IMR-90 (cell line): ENCODE measurements around the gene COL9A3. TPM values are rescaled to one million over a fixed set of nuclear protein-coding genes. Genes with fewer than 3 reads are reported as not detected.

Source experiments
- ATAC-seq: fragments of 200-7000 bp; cut with Tn5 transposase; 2 replicates; pipeline ENCODE4 v1.9.1; 2020; ENCODE audit warnings: low read depth, mild to moderate bottlenecking, moderate library complexity
- BruUV-seq: library from RNA; stranded (reverse); fragments of 400-500 nt; replicated peaks from 2 replicates; lab custom pipeline; 2021; lab: Mats Ljungman, UMichigan
- CTCF ChIA-PET: fragments of 300-600 bp; formaldehyde crosslinking; extraction: SDS; loops from one replicate; lab custom pipeline; 2021; ENCODE audit warnings: antibody characterized with exemption; lab: Yijun Ruan, JAX
- POLR2A ChIA-PET: fragments of 300-600 bp; sonication (Branson Sonifier 250); formaldehyde crosslinking; loops from one replicate; lab custom pipeline; 2022; ENCODE audit warnings: antibody characterized with exemption; ENCODE audit not compliant: unreplicated experiment; lab: Charles Lee
- DNase-seq: peaks from one replicate; pipeline ENCODE4 v3.0.0; 2013
- H2AFZ ChIP-seq: replicated peaks from 2 replicates; pipeline ENCODE3; 2013; ENCODE audit warnings: low read length, mild to moderate bottlenecking; ENCODE audit not compliant: poor library complexity
- H2AK5ac ChIP-seq: 2 replicates; pipeline ENCODE4 v1.6.1; 2013; ENCODE audit warnings: low read depth, low read length, inconsistent platforms
- H2AK9ac ChIP-seq: replicated peaks from 2 replicates; pipeline ENCODE3; 2013; ENCODE audit warnings: mild to moderate bottlenecking, low read depth, low read length, moderate library complexity; ENCODE audit not compliant: poor library complexity
- H2BK120ac ChIP-seq: 2 replicates; pipeline ENCODE4 v1.6.1; 2013; ENCODE audit warnings: low read depth, low read length, inconsistent platforms
- H2BK15ac ChIP-seq: 3 replicates; pipeline ENCODE4 v1.6.1; 2013; ENCODE audit warnings: low read depth, low read length, inconsistent platforms
- H2BK20ac ChIP-seq: 2 replicates; pipeline ENCODE4 v1.6.1; 2013; ENCODE audit warnings: low read depth, mild to moderate bottlenecking, inconsistent platforms, low read length, moderate library complexity
- H2BK5ac ChIP-seq: 2 replicates; pipeline ENCODE4 v1.6.1; 2013; ENCODE audit warnings: mild to moderate bottlenecking, low read depth, low read length, inconsistent platforms; ENCODE audit not compliant: poor library complexity, severe bottlenecking
- H3K14ac ChIP-seq: replicated peaks from 2 replicates; pipeline ENCODE4 v1.6.1; 2013; ENCODE audit warnings: low read depth, low read length, inconsistent platforms
- H3K18ac ChIP-seq: 2 replicates; pipeline ENCODE4 v1.6.1; 2013; ENCODE audit warnings: low read depth, low read length, control low read depth
- H3K23ac ChIP-seq: 2 replicates; pipeline ENCODE4 v1.6.1; 2013; ENCODE audit warnings: low read depth, low read length, inconsistent platforms
- H3K27ac ChIP-seq: 2 replicates; pipeline ENCODE4 v1.5.1; 2013; ENCODE audit warnings: mild to moderate bottlenecking, control low read depth, low read length; ENCODE audit not compliant: insufficient read depth
- H3K27me3 ChIP-seq: 2 replicates; pipeline ENCODE4 v1.6.1; 2013; ENCODE audit warnings: low read length; ENCODE audit not compliant: control insufficient read depth, insufficient read depth
- H3K36me3 ChIP-seq: 2 replicates; pipeline ENCODE4 v1.6.1; 2013; ENCODE audit warnings: low read length, mixed read lengths; ENCODE audit not compliant: control insufficient read depth, insufficient read depth
- H3K4ac ChIP-seq: 2 replicates; pipeline ENCODE4 v1.6.1; 2013; ENCODE audit warnings: low read depth, low read length, inconsistent platforms
- H3K4me1 ChIP-seq: 2 replicates; pipeline ENCODE4 v1.6.1; 2013; ENCODE audit warnings: low read length, mixed read lengths; ENCODE audit not compliant: control insufficient read depth, insufficient read depth
- H3K4me2 ChIP-seq: 2 replicates; pipeline ENCODE4 v1.6.1; 2013; ENCODE audit warnings: low read depth, mild to moderate bottlenecking, control low read depth, low read length, moderate library complexity
- H3K4me3 ChIP-seq: 2 replicates; pipeline ENCODE4 v1.5.1; 2013; ENCODE audit warnings: low read depth, mild to moderate bottlenecking, control low read depth, low read length, moderate library complexity; ENCODE audit not compliant: insufficient read depth
- H3K56ac ChIP-seq: 2 replicates; pipeline ENCODE4 v1.6.1; 2013; ENCODE audit warnings: low read length, inconsistent platforms; ENCODE audit not compliant: insufficient read depth; ENCODE audit errors: extremely low read depth
- H3K79me1 ChIP-seq, 2 experiments: 2 replicates each; pipeline ENCODE4 v1.6.1; 2013; ENCODE audit warnings: low read length in 2 of 2, inconsistent platforms in 1 of 2, low read depth in 1 of 2
- H3K9ac ChIP-seq: 2 replicates; pipeline ENCODE4 v1.6.1; 2013; ENCODE audit warnings: low read depth, low read length, control low read depth
- H3K9me1 ChIP-seq: 2 replicates; pipeline ENCODE4 v1.6.1; 2013; ENCODE audit warnings: low read length, inconsistent platforms; ENCODE audit not compliant: insufficient read depth
- H3K9me3 ChIP-seq: 2 replicates; pipeline ENCODE4 v1.6.1; 2013; ENCODE audit warnings: low read length; ENCODE audit not compliant: control insufficient read depth, insufficient read depth
- H4K20me1 ChIP-seq: 2 replicates; pipeline ENCODE4 v1.6.1; 2013; ENCODE audit warnings: low read length, inconsistent platforms; ENCODE audit not compliant: insufficient read depth
- H4K5ac ChIP-seq: 2 replicates; pipeline ENCODE4 v1.6.1; 2013; ENCODE audit warnings: mild to moderate bottlenecking, low read depth, low read length, control low read depth
- H4K8ac ChIP-seq, 2 experiments: 2 replicates each; pipeline ENCODE4 v1.6.1; 2013; ENCODE audit warnings: low read depth in 2 of 2, low read length in 2 of 2, control low read depth in 1 of 2, inconsistent platforms in 1 of 2
- H4K91ac ChIP-seq: 2 replicates; pipeline ENCODE4 v1.6.1; 2013; ENCODE audit warnings: low read depth, low read length, inconsistent platforms; ENCODE audit not compliant: insufficient read depth
- BHLHE40 ChIP-seq: fragments of 150-350 bp; IDR thresholded peaks from 2 replicates; pipeline ENCODE4 v1.6.1; 2016; ENCODE audit warnings: mild to moderate bottlenecking, low read depth, low read length
- CHD1 ChIP-seq: IDR thresholded peaks from 2 replicates; pipeline ENCODE4 v1.6.1; 2012; ENCODE audit warnings: low read depth, low read length, improper control_type of control experiment
- FOS ChIP-seq: fragments of 150-350 bp; IDR thresholded peaks from 2 replicates; pipeline ENCODE4 v1.6.1; 2016; ENCODE audit warnings: low read depth, low read length
- RFX5 ChIP-seq: IDR thresholded peaks from 2 replicates; pipeline ENCODE4 v1.8.0; 2012; ENCODE audit warnings: low read depth, mild to moderate bottlenecking, low read length, moderate library complexity
- SMC3 ChIP-seq: fragments of 150-350 bp; IDR thresholded peaks from 2 replicates; pipeline ENCODE4 v1.6.1; 2016; ENCODE audit warnings: low read depth, mild to moderate bottlenecking, antibody characterized with exemption, low read length, moderate library complexity
- WGBS, 2 experiments: methylation state at CpG; one replicate each; pipeline versions ENCODE4 v1.1.5 to v1.1.7; 2013; ENCODE audit warnings: missing lambda C conversion rate in 2 of 2; ENCODE audit not compliant: insufficient read length in 1 of 2; ENCODE audit errors: extremely low coverage in 2 of 2; 5-methylcytosine and 5-hydroxymethylcytosine counted together
- dilution Hi-C: fragments of 300-500 bp; cut with HindIII; formaldehyde crosslinking; loops from one replicate; pipeline ENCODE4 v1.14.3; 2018; ENCODE audit warnings: low sequenced_read_pairs; ENCODE audit not compliant: unreplicated experiment
- in situ Hi-C: fragments of 300-500 bp; cut with MboI; formaldehyde crosslinking; loops from 3 replicates; pipeline ENCODE4 v1.14.3; 2019; ENCODE audit warnings: low sequenced_read_pairs, inconsistent platforms, mixed read lengths
- intact Hi-C: fragments of 100-400 bp; cut with micrococcal nuclease; formaldehyde crosslinking; loops from 2 replicates; pipeline ENCODE4 v1.10.0; 2022
- polyA plus RNA-seq, 3 experiments: library from polyadenylated mRNA; depleted of rRNA; stranded (reverse); fragments of >200 nt; gene quantifications; 2 replicates each; pipeline ENCODE4 v1.2.3, GENCODE V29; 2012; ENCODE audit warnings: low replicate concordance in 1 of 3
- total RNA-seq: library from RNA; depleted of rRNA; stranded (reverse); fragments of >200 nt; gene quantifications from 2 replicates; pipeline ENCODE4 v1.2.3, GENCODE V29; 2012
- TF ChIP-seq, protein P1 (sequence below): conservative IDR thresholded peaks from 2 replicates; pipeline ENCODE4 v1.5.1; 2012; ENCODE audit warnings: mild to moderate bottlenecking, low read depth, low read length, improper control_type of control experiment

Gene COL9A3
- total and polyA plus RNA-seq, 2 of the 4 experiments (the other 2 are of a cell fraction): 0.36 to 1.4 TPM

DNA sequence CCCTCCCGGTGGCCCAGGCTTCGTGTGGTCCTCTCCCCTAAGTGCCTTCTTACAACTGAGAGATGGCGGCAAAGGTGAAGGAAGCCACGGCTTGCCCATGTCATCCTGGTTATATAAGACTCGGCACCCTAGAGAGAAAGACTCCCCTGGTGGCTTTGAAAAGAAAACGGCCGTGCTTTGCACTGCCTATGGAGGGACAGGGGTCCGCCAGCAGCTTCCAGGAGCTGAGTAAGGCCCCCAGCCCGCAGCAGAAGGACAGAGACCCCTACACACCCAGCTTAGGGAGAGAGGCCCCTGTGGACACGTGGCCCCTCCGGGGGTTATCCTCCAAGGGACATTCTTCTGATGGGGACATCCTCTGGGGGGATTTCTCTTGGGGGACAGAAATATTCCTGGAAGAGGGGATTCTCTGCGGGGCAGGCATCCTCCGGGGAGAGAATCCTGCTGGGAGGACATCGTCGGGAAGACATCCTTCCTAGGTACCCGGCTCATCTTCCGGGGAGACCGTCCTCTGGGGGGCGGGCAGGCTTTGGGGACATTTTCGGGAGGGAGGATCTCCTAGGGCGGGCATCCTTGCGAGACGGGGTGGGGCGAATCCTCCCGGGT lies 12.7 kb upstream of the COL9A3 start:
- no peak overlapping the region; the same call in 1 of the 2 replicates for H4K91ac ChIP-seq
- H4K20me1 ChIP-seq: peaks cover 32% of the 10 kb centered on the region
- H2BK5ac ChIP-seq: no peak overlapping the region
- H3K23ac ChIP-seq: 0 out of 2 replicates have a peak overlapping the region, but pooled peaks have one; percentile 59
- peak overlapping the region; percentile 46; the same call in 1 of the 2 replicates for H2BK120ac ChIP-seq
- POLR2A ChIA-PET: no interaction called here
- ATAC-seq (peak; percentile 11; the same call in 1 of the 2 replicates), DNase-seq (no peak)
- H3K56ac ChIP-seq: no peak overlapping the region
- 20% methylated on average over 9 of the region's 25 CpGs; no CpG with 5 or more reads in 1 of the 2 experiments for WGBS, 2 experiments
- H3K27me3 ChIP-seq: no peaks in the 10 kb centered on the region
- peaks cover 10% of the 10 kb centered on the region for H3K4me1 ChIP-seq
- H2BK15ac ChIP-seq: peak overlapping the region; percentile 27; the same call in 1 of the 3 replicates
- H3K9ac ChIP-seq: peak overlapping the region; percentile 37
- H3K27ac ChIP-seq: peak overlapping the region; percentile 51
- peaks cover 33% of the 10 kb centered on the region for H3K36me3 ChIP-seq
- H2AFZ ChIP-seq: peak overlapping the region; percentile 85
- H2BK20ac ChIP-seq: no peak overlapping the region
- TF ChIP-seq, protein P1, sequence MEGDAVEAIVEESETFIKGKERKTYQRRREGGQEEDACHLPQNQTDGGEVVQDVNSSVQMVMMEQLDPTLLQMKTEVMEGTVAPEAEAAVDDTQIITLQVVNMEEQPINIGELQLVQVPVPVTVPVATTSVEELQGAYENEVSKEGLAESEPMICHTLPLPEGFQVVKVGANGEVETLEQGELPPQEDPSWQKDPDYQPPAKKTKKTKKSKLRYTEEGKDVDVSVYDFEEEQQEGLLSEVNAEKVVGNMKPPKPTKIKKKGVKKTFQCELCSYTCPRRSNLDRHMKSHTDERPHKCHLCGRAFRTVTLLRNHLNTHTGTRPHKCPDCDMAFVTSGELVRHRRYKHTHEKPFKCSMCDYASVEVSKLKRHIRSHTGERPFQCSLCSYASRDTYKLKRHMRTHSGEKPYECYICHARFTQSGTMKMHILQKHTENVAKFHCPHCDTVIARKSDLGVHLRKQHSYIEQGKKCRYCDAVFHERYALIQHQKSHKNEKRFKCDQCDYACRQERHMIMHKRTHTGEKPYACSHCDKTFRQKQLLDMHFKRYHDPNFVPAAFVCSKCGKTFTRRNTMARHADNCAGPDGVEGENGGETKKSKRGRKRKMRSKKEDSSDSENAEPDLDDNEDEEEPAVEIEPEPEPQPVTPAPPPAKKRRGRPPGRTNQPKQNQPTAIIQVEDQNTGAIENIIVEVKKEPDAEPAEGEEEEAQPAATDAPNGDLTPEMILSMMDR: no peak
- TF ChIP-seq RFX5 (no peak), SMC3 (no peak), BHLHE40 (no peak), FOS (no peak), CHD1 (no peak)
- H2AK5ac ChIP-seq: no peak overlapping the region
- peak overlapping the region; percentile 50 for H3K4ac ChIP-seq
- H3K18ac ChIP-seq: peak overlapping the region; percentile 2; the same call in 1 of the 2 replicates
- dilution Hi-C loops: no loop called here
- no TSS peak for BruUV-seq
- H3K79me1 ChIP-seq: peaks cover 9 to 34% of the 10 kb centered on the region in 2 experiments
- H3K4me3 ChIP-seq: peak overlapping the region; percentile 100
- H3K4me2 ChIP-seq: peak overlapping the region; percentile 27
- peak overlapping the region; percentile 83 to 99; a peak in 3 of 4 replicates for H4K8ac ChIP-seq
- H3K9me3 ChIP-seq: no peaks in the 10 kb centered on the region
- intact Hi-C loops: no loop called here
- CTCF ChIA-PET: no interaction called here
- H4K5ac ChIP-seq: peak overlapping the region; percentile 64
- in situ Hi-C loops: no loop called here
- H3K14ac ChIP-seq: 0 out of 2 replicates have a peak overlapping the region, but pooled peaks have one; percentile 37
- no peaks in the 10 kb centered on the region for H3K9me1 ChIP-seq
- peak overlapping the region; percentile 84 for H2AK9ac ChIP-seq
